NCI-H1105 (cell line): ENCODE data around the gene AR.

Experiments
- DNase-seq: peaks from one replicate; lab custom pipeline; 2025; lab: John Stamatoyannopoulos, UW

AR gene

DNA sequence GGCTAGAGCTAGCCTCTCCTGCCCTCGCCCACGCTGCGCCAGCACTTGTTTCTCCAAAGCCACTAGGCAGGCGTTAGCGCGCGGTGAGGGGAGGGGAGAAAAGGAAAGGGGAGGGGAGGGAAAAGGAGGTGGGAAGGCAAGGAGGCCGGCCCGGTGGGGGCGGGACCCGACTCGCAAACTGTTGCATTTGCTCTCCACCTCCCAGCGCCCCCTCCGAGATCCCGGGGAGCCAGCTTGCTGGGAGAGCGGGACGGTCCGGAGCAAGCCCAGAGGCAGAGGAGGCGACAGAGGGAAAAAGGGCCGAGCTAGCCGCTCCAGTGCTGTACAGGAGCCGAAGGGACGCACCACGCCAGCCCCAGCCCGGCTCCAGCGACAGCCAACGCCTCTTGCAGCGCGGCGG lies at the start of gene AR:
AR (plus strand) TSS at position 204 of the 400 bp plus-strand sequence. CDS start 1,126 bp downstream, outside the sequence.
- no peak for DNase-seq

DNA sequence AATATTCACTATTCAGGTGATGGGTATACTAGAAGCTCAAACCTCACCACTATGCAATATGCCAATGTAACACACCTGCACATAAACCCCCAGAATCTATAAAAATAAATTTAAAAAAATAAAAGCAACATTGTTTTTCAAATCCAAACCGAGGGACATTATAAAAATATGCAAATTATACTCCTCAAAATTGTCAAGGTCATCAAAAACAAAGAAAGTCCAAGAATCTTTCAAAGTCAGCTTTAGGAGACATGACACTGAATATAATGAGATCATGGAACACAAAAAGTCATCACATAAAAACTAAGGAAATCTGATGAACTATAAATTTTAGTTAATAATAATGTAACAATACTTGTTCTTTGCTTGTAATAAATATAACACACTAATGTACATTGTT lies 43.2 kb upstream of the AR start:
- no peak for DNase-seq

DNA sequence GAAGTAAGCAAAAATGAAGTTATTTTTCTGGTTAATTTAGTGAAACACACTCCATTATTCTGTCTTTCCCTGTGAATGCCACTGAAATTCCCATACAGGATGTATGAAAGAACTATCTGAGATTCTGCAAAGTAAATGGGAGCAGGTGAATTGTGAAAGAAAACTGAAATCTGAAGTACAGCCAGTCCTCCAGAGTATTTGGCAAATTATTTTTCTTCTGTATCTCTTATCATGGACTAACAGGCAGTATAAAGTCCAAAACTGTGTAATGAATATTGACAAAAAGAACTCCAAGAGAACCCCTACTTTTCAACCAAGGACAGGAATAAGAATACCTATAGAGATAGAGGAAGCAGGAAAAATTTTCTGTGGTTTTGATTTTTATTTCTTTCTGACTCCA lies 40.8 kb upstream of the AR start:
- DNase-seq: no peak

- no peak for DNase-seq
Measured at GRCh38 chrX:67503453-67503852, 40.4 kb upstream of the AR start.

GRCh38 chrX:67520671-67521070 lies 23.1 kb upstream of the AR start:
- DNase-seq: no peak

- DNase-seq: no peak
Measured at GRCh38 chrX:67523002-67523681, 20.7 kb upstream of the AR start.

DNA sequence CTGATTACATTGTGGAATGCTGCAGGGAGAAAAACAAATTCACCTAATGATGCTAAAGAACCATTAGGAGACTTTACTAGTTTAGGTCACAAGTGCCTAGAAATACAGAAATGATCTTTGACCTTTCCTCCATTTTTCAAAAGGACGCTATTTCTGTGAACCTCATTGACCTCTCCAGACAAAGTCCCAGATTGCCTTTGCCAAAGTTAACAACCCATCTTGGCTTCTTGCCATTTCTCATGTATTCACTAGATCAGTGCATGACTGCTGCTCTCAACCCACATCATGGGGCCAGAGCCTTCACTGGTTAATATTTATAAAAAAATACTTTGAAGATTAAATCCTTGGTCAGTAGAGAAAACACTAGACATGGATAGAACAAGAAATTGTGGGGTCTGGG lies 19.9 kb upstream of the AR start:
- no peak for DNase-seq

DNA sequence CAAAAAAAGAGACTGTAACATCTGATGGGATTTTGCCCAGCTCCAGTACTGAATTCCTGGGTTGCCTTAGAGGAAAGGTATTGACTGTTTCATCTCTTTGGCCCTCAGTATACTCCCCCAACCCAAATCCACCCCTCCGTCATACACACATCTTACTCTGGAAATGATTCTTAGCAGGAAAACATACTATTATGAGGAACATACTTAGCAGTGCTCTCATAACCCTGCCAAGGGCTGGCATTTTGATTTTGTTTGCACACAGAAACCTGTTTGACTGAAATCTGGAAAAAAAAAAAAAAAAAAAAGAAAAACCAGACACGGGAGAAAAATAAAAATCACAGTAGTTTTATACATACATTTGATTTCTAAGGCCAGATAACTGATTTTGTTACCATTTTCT lies 19.4 kb upstream of the AR start:
- DNase-seq: no peak

DNA sequence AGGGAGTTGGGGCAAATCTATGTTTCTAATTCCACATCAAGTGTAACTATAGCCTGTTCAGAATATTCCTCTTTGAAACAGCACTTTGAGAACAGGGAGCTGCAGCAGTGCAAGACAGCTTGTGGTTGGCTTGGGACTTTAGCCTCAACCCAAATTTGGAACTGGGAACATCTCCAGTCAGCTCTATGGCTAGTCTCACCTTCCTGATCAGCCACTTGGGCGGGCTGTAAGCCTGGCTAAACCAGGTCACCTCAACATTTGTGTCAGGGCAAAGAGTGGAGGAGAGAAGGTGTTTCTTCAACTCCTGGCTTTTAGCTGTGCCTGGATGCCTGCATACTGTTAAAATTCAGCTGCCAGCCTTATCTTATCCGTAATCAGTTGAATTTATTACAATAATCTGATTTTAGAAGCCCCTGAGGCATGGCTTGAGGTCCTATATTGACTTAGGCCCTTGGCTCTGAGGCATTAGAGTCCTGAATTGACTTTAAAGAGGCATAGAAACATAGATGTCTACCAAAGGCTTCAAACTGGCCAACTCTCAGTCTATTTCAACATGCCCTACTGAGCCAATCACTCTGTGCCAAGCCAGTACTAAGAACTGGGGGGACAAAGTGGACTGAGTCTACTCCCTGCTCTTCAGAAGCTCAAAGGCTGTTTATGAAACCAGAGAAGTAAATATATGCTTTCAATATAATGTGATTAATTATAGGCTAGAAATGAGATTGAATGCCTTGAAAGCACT lies 18.7 kb upstream of the AR start:
- no peak for DNase-seq

GRCh38 chrX:67536564-67536963 lies 7.3 kb upstream of the AR start:
- no peak for DNase-seq

GRCh38 chrX:67538383-67538782 lies 5.4 kb upstream of the AR start:
- DNase-seq: no peak

DNA sequence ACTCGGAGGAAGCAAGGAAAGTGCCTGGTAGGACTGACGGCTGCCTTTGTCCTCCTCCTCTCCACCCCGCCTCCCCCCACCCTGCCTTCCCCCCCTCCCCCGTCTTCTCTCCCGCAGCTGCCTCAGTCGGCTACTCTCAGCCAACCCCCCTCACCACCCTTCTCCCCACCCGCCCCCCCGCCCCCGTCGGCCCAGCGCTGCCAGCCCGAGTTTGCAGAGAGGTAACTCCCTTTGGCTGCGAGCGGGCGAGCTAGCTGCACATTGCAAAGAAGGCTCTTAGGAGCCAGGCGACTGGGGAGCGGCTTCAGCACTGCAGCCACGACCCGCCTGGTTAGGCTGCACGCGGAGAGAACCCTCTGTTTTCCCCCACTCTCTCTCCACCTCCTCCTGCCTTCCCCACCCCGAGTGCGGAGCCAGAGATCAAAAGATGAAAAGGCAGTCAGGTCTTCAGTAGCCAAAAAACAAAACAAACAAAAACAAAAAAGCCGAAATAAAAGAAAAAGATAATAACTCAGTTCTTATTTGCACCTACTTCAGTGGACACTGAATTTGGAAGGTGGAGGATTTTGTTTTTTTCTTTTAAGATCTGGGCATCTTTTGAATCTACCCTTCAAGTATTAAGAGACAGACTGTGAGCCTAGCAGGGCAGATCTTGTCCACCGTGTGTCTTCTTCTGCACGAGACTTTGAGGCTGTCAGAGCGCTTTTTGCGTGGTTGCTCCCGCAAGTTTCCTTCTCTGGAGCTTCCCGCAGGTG lies 637 bp downstream of the AR start:
- no peak for DNase-seq

- DNase-seq: no peak
Measured at GRCh38 chrX:67545036-67545821, 1.4 kb downstream of the AR start.

- no peak for DNase-seq
Measured at GRCh38 chrX:67545893-67546495, 2.2 kb downstream of the AR start.

DNA sequence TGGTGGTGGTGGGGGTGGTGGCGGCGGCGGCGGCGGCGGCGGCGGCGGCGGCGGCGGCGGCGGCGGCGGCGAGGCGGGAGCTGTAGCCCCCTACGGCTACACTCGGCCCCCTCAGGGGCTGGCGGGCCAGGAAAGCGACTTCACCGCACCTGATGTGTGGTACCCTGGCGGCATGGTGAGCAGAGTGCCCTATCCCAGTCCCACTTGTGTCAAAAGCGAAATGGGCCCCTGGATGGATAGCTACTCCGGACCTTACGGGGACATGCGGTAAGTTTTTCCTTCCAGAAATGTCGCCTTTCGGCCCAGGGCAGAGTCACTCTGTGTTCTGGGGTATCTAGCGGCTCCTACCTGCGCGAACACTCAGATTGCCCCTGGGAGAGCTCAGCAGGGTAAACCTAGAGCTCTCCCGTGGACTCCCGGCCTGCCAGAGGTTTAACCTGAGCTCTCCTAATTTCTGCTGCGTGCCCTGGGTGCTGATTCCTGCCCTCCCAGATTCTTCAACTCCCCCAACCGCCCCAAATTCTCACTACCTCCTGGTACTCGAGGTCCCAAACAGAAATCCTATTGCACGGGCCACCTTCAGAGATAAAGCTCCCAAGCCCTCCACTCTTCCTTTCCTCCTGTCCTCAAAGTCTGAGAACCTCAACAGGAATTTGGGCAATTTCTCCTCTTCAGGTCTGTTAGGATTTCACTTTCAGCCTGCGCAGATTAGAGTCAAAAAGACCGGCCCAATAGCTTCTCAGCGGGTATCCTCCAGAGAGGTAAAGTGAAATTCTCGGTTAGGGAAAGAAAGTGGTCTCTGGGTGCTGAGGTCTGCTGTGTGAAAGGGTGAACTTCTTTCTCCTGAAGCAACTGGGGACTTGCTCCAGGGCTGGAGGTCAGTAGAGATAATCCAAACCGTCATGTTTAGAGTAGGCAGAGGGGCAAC lies 2.9 kb downstream of the AR start:
- DNase-seq: no peak

DNA sequence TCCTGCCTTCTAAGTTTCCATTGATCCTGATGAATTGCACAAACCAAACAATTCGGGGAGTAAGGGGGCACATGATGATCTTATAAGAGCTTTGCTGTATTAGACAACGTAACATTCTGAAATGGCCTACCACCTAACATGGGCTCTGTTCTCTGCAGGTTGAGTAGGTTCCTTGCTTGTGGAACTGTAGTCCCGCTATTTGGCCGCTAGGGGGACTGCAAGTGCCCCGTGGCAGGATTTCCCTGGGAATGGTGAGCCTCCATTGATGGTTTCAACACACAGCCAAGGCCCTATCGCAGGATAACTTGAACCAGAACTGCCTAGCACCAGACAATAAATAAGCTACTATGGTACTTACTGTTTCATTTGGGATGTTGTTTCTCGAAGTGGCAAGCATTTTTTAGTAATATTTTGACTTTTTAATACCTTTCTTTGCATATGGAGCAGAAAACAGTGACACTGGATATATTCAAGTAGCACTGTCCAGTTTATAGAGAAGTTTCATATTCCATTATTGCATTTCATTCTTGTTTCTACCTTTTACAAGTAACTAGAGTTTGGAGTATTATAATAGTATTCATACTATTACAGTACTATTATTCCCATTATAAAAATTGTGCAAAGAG lies 11.9 kb downstream of the AR start:
- no peak for DNase-seq

DNA sequence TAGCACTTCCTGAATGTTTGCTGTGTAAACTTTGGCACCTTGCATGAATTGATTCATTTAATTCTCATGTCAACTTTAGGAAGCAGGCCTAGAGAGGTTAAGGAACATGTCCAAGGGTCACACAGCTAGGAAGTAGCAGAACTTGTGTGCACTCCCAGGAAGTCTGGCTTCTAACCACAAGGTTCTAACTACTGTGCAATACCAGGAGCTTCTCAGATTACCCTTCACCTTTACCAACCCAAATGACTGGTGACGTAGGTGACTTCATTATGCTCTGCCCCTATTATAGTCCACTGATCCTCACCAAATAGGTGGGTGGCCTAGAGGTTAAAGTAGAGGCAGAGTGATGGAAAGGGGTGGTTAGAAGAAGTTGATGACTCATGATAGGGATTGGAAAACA lies 14.4 kb downstream of the AR start:
- DNase-seq: no peak

DNA sequence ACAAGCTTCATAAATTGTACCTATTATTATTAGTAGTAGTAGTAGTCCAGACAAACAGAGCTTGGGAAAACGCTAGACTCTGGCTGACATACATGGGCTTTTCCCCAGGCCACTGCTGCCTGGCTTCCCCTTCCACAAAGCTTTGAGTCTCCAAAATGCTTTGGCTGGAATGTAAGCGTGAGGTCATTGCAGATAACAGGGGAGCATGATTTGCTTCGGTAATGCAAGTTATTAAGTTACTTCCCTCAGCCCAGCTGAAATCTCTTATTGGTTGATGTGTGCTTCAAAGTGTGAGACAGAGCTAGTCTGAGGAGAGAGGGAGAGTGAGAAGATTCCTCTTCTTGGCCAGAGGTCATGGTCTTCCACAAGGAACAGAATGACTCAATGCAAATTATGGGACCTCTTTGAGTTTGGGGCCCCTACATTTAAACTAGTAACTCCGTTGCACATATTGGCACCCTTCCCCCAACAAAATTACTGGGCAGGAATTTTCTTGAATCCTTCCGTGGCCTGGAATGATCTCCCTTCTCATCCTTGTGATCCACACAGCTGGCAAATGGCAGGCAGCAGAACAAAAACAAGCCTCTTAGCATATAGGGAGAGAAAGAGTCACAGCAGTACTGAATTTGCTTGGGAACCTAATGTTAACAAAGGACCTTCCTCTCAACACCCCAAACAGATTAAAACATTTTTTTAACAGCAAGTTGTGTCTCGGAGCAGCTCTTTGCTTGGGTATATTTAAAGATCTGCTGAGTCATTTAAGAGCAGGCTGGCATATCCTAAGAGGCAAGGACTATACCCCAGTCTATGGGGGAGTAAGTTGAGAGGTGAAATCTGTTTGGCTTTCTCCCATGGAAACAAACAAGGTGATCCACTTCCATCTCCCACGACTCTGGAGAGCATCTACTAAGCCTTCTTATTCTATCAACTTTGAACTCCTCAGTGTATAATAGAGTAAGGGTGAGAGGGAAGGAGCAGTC lies 19.9 kb downstream of the AR start:
- no peak for DNase-seq

DNA sequence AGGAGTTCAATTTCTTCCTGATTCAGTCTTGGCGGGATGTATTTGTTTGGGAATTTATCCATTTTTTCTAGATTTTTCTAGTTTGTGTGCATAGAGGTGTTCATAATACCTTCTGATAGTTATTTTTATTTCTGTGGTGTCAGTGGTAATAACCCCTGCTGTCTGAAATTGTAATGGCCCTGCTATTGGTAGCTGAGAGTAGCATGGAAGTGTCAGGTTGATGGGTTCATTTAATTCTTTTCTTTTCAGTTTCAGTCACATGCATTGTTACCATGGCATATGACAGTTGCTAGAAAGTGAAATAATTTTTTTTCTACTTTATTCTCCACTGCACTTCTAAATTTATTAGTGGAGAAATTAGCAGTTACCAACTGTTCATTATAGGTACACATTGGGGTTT lies 20.7 kb downstream of the AR start:
- DNase-seq: no peak
